ENCODE measurements around the gene MAD1L1. TPM values are rescaled to one million over a fixed set of nuclear protein-coding genes. Genes with fewer than 3 reads are reported as not detected.

MAD1L1 gene
- total and polyA plus RNA-seq, 2 of the 13 experiments (the other 11 are each of a cell fraction or from before 2014, with no cell fraction given) = 17.4 to 64.7 TPM

DNA sequence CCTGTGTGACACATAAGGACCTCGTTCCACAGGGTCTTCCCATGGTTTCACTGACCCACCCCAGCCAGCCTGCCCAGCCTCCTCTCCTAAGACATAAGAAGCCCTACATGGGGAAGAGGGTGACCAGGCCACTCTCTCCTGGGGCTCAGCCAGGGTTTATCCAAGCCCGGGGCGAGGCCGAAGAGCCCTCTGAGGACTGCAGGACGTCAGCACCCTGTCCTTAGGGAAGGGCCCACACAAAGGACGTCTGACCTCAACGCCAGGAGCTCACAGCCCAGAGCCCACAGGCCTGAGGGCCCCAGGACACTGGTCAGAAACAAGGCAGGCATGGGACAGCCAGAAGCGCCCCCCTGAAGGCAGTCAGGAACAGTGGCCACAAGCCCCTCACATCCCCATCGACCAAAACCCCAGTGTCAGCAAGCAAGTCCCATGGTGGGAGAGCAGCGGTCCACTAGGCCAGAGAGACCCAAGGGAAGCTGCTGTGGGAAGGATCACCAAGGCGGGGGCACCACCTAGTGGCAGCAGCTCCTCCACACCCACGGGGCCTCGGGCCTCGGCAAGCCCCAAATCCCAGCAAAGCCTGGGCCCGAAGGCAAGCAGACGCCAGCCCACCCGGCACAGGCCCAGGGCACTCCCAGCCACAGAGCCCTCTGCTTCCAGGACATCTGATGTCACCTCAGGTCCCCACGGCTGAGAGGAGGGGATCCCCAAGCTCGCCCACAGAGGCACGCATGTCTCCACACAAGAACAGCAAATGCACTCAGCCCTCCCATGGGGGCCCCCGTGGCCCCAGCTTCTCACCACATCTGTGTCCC, 23.4 kb downstream of the MAD1L1 start (continued):
- no peak for TF ChIP-seq ZSCAN22 (CRISPR knock-in tag; IDR thresholded peaks at IDR 0.05)
- 0 out of 2 replicates have a peak, but pooled peaks have one; percentile 21 for TF ChIP-seq SMC3 (IDR thresholded peaks at IDR 0.05; ENCODE audit: low read length)
- TF ChIP-seq ZNF430 (CRISPR knock-in tag; IDR thresholded peaks at IDR 0.05) = no peak
- 0 out of 2 replicates have a peak, but pooled peaks have one; percentile 28 for TF ChIP-seq EED (CRISPR knock-in tag; IDR thresholded peaks at IDR 0.05)
- no peak for TF ChIP-seq ZSCAN9 (CRISPR knock-in tag; IDR thresholded peaks at IDR 0.05; ENCODE audit: borderline replicate concordance)
- TF ChIP-seq KDM5A (IDR thresholded peaks at IDR 0.05; ENCODE audit: borderline replicate concordance, low read length) = no peak
- TF ChIP-seq YEATS4 (CRISPR knock-in tag; IDR thresholded peaks at IDR 0.05; ENCODE audit: borderline replicate concordance) = no peak
- no peak for TF ChIP-seq ZNF598 (CRISPR knock-in tag; IDR thresholded peaks at IDR 0.05; ENCODE audit: borderline replicate concordance)
- TF ChIP-seq ATF7-NPFF (CRISPR knock-in tag; IDR thresholded peaks at IDR 0.05; ENCODE audit: low read depth) = no peak
- peak; percentile 33; the same call in 1 of the 2 replicates for TF ChIP-seq ZBTB38 (CRISPR knock-in tag; IDR thresholded peaks at IDR 0.05)
- TF ChIP-seq, protein P1, sequence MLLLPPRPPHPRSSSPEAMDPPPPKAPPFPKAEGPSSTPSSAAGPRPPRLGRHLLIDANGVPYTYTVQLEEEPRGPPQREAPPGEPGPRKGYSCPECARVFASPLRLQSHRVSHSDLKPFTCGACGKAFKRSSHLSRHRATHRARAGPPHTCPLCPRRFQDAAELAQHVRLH (CRISPR knock-in tag; IDR thresholded peaks at IDR 0.05; ENCODE audit: borderline replicate concordance, low read depth) = no peak
- TF ChIP-seq, protein P2, sequence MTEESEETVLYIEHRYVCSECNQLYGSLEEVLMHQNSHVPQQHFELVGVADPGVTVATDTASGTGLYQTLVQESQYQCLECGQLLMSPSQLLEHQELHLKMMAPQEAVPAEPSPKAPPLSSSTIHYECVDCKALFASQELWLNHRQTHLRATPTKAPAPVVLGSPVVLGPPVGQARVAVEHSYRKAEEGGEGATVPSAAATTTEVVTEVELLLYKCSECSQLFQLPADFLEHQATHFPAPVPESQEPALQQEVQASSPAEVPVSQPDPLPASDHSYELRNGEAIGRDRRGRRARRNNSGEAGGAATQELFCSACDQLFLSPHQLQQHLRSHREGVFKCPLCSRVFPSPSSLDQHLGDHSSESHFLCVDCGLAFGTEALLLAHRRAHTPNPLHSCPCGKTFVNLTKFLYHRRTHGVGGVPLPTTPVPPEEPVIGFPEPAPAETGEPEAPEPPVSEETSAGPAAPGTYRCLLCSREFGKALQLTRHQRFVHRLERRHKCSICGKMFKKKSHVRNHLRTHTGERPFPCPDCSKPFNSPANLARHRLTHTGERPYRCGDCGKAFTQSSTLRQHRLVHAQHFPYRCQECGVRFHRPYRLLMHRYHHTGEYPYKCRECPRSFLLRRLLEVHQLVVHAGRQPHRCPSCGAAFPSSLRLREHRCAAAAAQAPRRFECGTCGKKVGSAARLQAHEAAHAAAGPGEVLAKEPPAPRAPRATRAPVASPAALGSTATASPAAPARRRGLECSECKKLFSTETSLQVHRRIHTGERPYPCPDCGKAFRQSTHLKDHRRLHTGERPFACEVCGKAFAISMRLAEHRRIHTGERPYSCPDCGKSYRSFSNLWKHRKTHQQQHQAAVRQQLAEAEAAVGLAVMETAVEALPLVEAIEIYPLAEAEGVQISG (CRISPR knock-in tag; IDR thresholded peaks at IDR 0.05) = peak; percentile 26; the same call in 1 of the 2 replicates
- no peak for TF ChIP-seq THAP11 (CRISPR knock-in tag; IDR thresholded peaks at IDR 0.05)
- TF ChIP-seq ZNF331 (CRISPR knock-in tag; IDR thresholded peaks at IDR 0.05) = no peak
- TF ChIP-seq SMAD9 (CRISPR knock-in tag; IDR thresholded peaks at IDR 0.05) = no peak
- TF ChIP-seq RFX1 (IDR thresholded peaks at IDR 0.05) = no peak
- no peak for TF ChIP-seq HOXD1 (CRISPR knock-in tag; IDR thresholded peaks at IDR 0.05)
- TF ChIP-seq ZNF792 (CRISPR knock-in tag; IDR thresholded peaks at IDR 0.05) = no peak
- no peak for TF ChIP-seq HDAC2 (CRISPR knock-in tag; IDR thresholded peaks at IDR 0.05)

Measured in HepG2 (cell line).